Fibroblast of lung (primary cell): ENCODE measurements around the gene EMID1. TPM values are rescaled to one million over a fixed set of nuclear protein-coding genes. Genes with fewer than 3 reads are reported as not detected.
"Not testable (repeated sequence)": the region's sequence is repeated elsewhere in the genome, so short reads cannot be mapped to it uniquely, and the experiment has no call there.

Source experiments
- DNase-seq, 2 donors: peaks; one replicate each; pipeline versions ENCODE4 v3.0.0 to v3.0.0-alpha.2; 2010; ENCODE audit warnings: low read depth in 2 of 2
- H2AFZ ChIP-seq: 2 replicates; pipeline ENCODE4 v1.5.1; 2012; ENCODE audit warnings: low read length, control low read depth, inconsistent platforms
- H3K27ac ChIP-seq: 2 replicates; pipeline ENCODE4 v1.5.1; 2011; ENCODE audit warnings: low read length, control low read depth; ENCODE audit not compliant: insufficient read depth
- H3K27me3 ChIP-seq: 2 replicates; pipeline ENCODE4 v1.5.1; 2011; ENCODE audit warnings: mild to moderate bottlenecking, low read length; ENCODE audit not compliant: control insufficient read depth, insufficient read depth
- H3K36me3 ChIP-seq: 2 replicates; pipeline ENCODE4 v1.5.1; 2011; ENCODE audit warnings: low read length; ENCODE audit not compliant: control insufficient read depth, insufficient read depth
- H3K4me1 ChIP-seq: 2 replicates; pipeline ENCODE4 v1.5.1; 2011; ENCODE audit warnings: low read length; ENCODE audit not compliant: control insufficient read depth, insufficient read depth; ENCODE audit errors: extremely low read depth
- H3K4me2 ChIP-seq: 2 replicates; pipeline ENCODE4 v1.5.1; 2011; ENCODE audit warnings: low read length, control low read depth; ENCODE audit not compliant: insufficient read depth; ENCODE audit errors: extremely low read depth
- H3K4me3 ChIP-seq, 4 experiments: fragments of 200-600 bp in 1 of 4; sonication (generic) in 1 of 4; replicated peaks in 1 of 4; 2 replicates each; pipeline ENCODE4 v1.5.1; 2011 to 2016; ENCODE audit warnings: low read length in 4 of 4, low read depth in 3 of 4, mild to moderate bottlenecking in 3 of 4, control low read depth in 2 of 4, inconsistent platforms in 1 of 4, mixed read lengths in 1 of 4; ENCODE audit not compliant: insufficient read depth in 1 of 4; ENCODE audit errors: control extremely low read depth in 1 of 4
- H3K79me2 ChIP-seq: 2 replicates; pipeline ENCODE4 v1.5.1; 2012; ENCODE audit warnings: mild to moderate bottlenecking, low read length, inconsistent platforms; ENCODE audit not compliant: control insufficient read depth, insufficient read depth
- H3K9ac ChIP-seq: 2 replicates; pipeline ENCODE4 v1.5.1; 2011; ENCODE audit warnings: mild to moderate bottlenecking, low read length, control low read depth; ENCODE audit not compliant: insufficient read depth
- H3K9me3 ChIP-seq: 2 replicates; pipeline ENCODE4 v1.5.1; 2012; ENCODE audit warnings: low read depth, low read length; ENCODE audit not compliant: control insufficient read depth, insufficient read depth
- H4K20me1 ChIP-seq: 2 replicates; pipeline ENCODE4 v1.5.1; 2011; ENCODE audit warnings: low read length; ENCODE audit not compliant: control insufficient read depth, insufficient read depth; ENCODE audit errors: extremely low read depth
- EZH2 ChIP-seq: IDR thresholded peaks from 2 replicates; pipeline ENCODE4 v1.5.1; 2012; ENCODE audit warnings: low read length, control low read depth, mild to moderate bottlenecking; ENCODE audit errors: missing control alignments
- polyA plus RNA-seq, 2 donors: library from polyadenylated mRNA; depleted of rRNA in 1 of 2; stranded (reverse) in 1 of 2; unstranded in 1 of 2; fragments of >200 nt; gene quantifications; 2 replicates each; pipeline ENCODE4 v1.2.1, GENCODE V29; 2011 to 2012; ENCODE audit warnings: missing spikeins in 1 of 2
- total RNA-seq: library from RNA; depleted of rRNA; stranded (reverse); fragments of >200 nt; gene quantifications from 2 replicates; pipeline ENCODE4 v1.2.1, GENCODE V29; 2014
- TF ChIP-seq, protein P1 (sequence below), 2 donors: IDR thresholded peaks in 1 of 2; conservative IDR thresholded peaks in 1 of 2; 1 replicate in 1 of 2; 2 replicates in 1 of 2; pipeline ENCODE4 v1.5.1; 2011 to 2012; ENCODE audit warnings: low read length in 2 of 2, control low read depth in 1 of 2, inconsistent platforms in 1 of 2, low read depth in 1 of 2, mild to moderate bottlenecking in 1 of 2

The EMID1 gene
- total and polyA plus RNA-seq, 2 donors (not counting 1 experiment from before 2014, with no cell fraction given), result 0.50 TPM; not detected in 1

DNA sequence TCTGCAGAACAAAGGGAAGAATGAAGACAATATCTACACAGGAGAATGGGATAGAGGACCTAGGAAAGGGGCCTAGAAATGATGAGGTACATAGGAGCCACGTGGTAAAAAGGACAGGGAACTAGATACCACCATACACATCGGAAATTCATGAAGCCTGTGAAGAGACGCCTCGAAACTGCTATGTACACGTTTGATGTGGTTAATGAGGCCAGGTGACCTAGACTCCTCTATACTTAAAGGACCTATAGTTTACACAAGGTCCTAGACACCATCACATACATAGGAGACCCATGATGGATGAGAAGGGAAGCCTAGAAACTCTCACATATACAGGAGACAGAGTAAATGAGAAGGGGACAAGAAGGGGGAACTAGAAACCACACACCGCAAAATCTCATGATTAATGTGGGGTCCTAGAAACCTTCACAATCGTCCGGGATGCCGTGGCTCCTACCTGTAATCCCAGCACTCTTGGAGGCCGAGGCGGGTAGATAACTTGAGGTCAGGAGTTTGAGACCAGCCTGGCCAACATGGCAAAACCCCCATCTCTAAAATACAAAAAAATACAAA, 38.3 kb downstream of the EMID1 start:
- Histone ChIP-seq H3K4me2 (no peak overlapping the region), H2AFZ (no peak overlapping the region), H3K9ac (no peak overlapping the region), H3K4me3 (no peak overlapping the region), H3K4me1 (no peaks in the 10 kb centered on the region), H3K27me3 (peaks cover 2% of the 10 kb centered on the region), H4K20me1 (no peaks in the 10 kb centered on the region), H3K9me3 (no peaks in the 10 kb centered on the region), H3K79me2 (no peaks in the 10 kb centered on the region), H3K36me3 (no peaks in the 10 kb centered on the region), H3K27ac (no peak overlapping the region)
- TF ChIP-seq, protein P1, sequence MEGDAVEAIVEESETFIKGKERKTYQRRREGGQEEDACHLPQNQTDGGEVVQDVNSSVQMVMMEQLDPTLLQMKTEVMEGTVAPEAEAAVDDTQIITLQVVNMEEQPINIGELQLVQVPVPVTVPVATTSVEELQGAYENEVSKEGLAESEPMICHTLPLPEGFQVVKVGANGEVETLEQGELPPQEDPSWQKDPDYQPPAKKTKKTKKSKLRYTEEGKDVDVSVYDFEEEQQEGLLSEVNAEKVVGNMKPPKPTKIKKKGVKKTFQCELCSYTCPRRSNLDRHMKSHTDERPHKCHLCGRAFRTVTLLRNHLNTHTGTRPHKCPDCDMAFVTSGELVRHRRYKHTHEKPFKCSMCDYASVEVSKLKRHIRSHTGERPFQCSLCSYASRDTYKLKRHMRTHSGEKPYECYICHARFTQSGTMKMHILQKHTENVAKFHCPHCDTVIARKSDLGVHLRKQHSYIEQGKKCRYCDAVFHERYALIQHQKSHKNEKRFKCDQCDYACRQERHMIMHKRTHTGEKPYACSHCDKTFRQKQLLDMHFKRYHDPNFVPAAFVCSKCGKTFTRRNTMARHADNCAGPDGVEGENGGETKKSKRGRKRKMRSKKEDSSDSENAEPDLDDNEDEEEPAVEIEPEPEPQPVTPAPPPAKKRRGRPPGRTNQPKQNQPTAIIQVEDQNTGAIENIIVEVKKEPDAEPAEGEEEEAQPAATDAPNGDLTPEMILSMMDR (conservative IDR thresholded peaks at IDR 0.05 in 1 of 2, IDR thresholded peaks at IDR 0.05 in 1 of 2; ENCODE audit: low read depth in 1 of 2, low read length in 2 of 2), result no peak
- TF ChIP-seq EZH2, result no peak
- no peak for DNase-seq

DNA sequence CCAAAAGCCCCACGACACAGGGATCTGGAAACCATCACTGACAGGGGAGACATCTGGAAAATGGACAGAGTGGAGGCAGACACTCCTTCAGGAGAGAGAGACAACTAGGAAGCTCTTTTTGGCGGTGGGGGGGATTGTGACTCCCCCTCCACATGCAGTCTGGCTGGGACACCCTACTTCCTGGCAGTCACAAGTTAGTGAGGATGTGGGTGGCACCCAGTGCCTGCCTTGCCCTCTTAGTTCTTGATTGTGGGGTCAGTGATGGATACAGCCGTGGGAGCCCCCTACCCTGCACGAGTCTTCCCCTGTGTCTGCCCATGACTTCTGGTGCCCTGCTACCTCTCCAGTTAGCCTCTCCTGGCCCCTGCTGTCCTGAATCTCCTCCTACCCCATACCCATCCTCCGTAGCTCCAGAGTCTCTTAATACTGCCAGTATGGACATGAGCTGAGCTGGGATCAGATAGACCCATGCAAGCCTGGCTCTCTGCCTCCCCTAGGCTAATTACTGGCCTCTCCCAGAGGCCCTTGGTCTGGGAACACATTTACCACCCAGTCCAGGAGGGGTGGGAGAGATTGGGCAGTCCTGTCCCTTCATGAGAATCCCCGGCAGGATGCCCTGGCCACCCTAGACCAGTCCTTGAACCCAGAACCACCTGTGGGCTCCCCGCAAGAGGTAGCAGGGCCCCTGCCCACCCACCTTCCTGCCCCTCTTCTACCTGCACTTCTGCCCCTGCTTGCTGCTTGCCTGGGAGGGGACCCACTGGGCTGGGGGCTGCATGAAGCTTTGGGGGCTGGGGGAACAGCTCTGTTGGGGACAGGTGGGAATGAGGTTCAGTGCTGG, 39.3 kb downstream of the EMID1 start:
- TF ChIP-seq, protein P1 (conservative IDR thresholded peaks at IDR 0.05 in 1 of 2, IDR thresholded peaks at IDR 0.05 in 1 of 2; ENCODE audit: low read depth in 1 of 2, low read length in 2 of 2), result no peak
- TF ChIP-seq EZH2, result no peak
- DNase-seq, result no peak
- H3K4me3 ChIP-seq, result no peak overlapping the region
- no peak overlapping the region for H3K9ac ChIP-seq
- no peaks in the 10 kb centered on the region for H3K36me3 ChIP-seq
- H3K27me3 ChIP-seq, result peaks cover 2% of the 10 kb centered on the region
- no peak overlapping the region for H2AFZ ChIP-seq
- no peak overlapping the region for H3K4me2 ChIP-seq
- H3K9me3 ChIP-seq, result no peaks in the 10 kb centered on the region
- no peaks in the 10 kb centered on the region for H3K79me2 ChIP-seq
- H4K20me1 ChIP-seq, result no peaks in the 10 kb centered on the region
- H3K27ac ChIP-seq, result no peak overlapping the region
- H3K4me1 ChIP-seq, result no peaks in the 10 kb centered on the region

DNA sequence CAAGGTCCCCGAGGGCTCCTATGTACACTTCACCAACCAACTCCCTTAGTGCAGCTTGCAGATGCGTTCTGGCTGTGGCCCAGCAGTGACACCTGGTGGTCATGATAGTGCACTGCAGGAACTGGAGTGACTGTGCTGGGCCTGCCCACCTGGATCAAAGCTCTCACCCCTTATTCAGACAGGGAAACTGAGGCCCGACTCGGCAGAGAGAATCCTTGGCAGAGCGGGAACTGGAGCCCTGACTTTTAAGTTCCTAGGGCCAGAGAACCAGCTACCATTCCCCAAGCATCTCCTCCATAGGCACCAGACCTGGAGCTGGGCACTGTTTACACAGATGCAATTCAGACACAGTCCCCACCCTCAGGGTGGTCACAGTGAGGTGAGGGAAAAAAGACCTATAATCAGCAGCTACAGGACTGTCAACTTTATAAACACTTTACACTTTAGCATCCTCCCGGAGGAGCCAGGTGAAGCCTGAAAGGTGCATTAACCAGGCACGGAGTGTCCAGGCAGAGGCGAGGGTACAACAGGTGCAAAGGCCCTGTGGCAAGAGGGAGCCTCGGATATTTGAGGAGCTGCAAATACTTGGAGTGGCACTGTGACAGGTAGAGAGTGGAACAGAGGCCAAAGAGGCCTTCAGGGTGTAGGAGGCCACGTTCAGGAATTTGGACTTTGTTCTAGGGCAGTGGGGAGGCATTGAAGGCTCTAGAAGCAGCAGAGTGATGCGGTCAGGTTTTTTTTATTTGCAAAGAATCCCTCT, 40.1 kb downstream of the EMID1 start:
- no peak overlapping the region for H3K27ac ChIP-seq
- peak; percentile 48 to 70 for DNase-seq
- H3K4me3 ChIP-seq, result no peak overlapping the region
- no peaks in the 10 kb centered on the region for H3K9me3 ChIP-seq
- no peaks in the 10 kb centered on the region for H4K20me1 ChIP-seq
- no peaks in the 10 kb centered on the region for H3K79me2 ChIP-seq
- no peaks in the 10 kb centered on the region for H3K36me3 ChIP-seq
- H3K4me1 ChIP-seq, result no peaks in the 10 kb centered on the region
- peaks cover 2% of the 10 kb centered on the region for H3K27me3 ChIP-seq
- no peak overlapping the region for H2AFZ ChIP-seq
- TF ChIP-seq, protein P1 (conservative IDR thresholded peaks at IDR 0.05 in 1 of 2, IDR thresholded peaks at IDR 0.05 in 1 of 2; ENCODE audit: low read depth in 1 of 2, low read length in 2 of 2), result peak; percentile 98
- TF ChIP-seq EZH2, result no peak
- no peak overlapping the region for H3K4me2 ChIP-seq
- H3K9ac ChIP-seq, result no peak overlapping the region

DNA sequence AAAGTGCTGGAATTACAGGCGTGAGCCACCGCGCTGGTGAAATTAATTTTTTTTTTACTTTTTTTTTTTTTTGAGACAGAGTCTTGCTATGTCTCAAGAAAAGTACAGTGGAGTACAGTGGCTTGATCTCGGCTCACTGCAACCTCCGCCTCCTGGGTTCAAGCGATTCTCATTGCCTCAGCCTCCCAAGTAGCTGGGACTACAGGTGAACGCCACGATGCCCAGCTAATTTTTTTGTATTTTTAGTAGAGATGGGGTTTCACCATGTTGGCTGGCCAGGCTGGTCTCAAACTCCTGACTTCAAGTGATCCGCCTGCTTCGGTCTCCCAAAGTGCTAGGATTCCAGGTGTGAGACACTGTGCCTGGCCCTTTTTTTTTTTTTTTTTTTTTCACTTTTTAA, 42.2 kb downstream of the EMID1 start:
- H3K4me2 ChIP-seq, H3K9me3 ChIP-seq, H3K27ac ChIP-seq, H2AFZ ChIP-seq, DNase-seq, H3K79me2 ChIP-seq, H3K9ac ChIP-seq, H3K4me1 ChIP-seq, H3K27me3 ChIP-seq, H3K4me3 ChIP-seq, H4K20me1 ChIP-seq, H3K36me3 ChIP-seq: not testable (repeated sequence)
